GM23338 (cell line): ENCODE measurements around the gene OR56B1. TPM values are rescaled to one million over a fixed set of nuclear protein-coding genes. Genes with fewer than 3 reads are reported as not detected.

ENCODE experiments used
- ATAC-seq: fragments of 200-7000 bp; cut with Tn5 transposase; 3 replicates; pipeline ENCODE4 v1.9.1; 2020
- DNase-seq: peaks from one replicate; pipeline ENCODE4 v3.0.0-alpha.2; 2015; ENCODE audit warnings: low spot score
- H2AFZ ChIP-seq: fragments of 200-600 bp; sonication (generic); 2 replicates; pipeline ENCODE4 v1.8.0; 2016; ENCODE audit warnings: antibody characterized with exemption, mild to moderate bottlenecking, moderate library complexity
- H3F3A ChIP-seq: fragments of 200-600 bp; sonication (generic); replicated peaks from 2 replicates; pipeline ENCODE4 v1.8.0; 2017; ENCODE audit warnings: antibody characterized with exemption, mixed run types, low read depth
- H3K27ac ChIP-seq: fragments of 200-600 bp; sonication (generic); 2 replicates; pipeline ENCODE4 v1.6.1; 2016; ENCODE audit warnings: low read depth
- H3K27me3 ChIP-seq: fragments of 200-600 bp; sonication (generic); 2 replicates; pipeline ENCODE4 v1.8.0; 2016; ENCODE audit warnings: mild to moderate bottlenecking, mixed run types, moderate library complexity; ENCODE audit not compliant: insufficient read depth
- H3K36me3 ChIP-seq: fragments of 200-600 bp; sonication (generic); 2 replicates; pipeline ENCODE4 v1.8.0; 2016; ENCODE audit warnings: mild to moderate bottlenecking; ENCODE audit not compliant: insufficient read depth
- H3K4me1 ChIP-seq: fragments of 200-600 bp; sonication (generic); 2 replicates; pipeline ENCODE4 v1.8.0; 2016; ENCODE audit warnings: mild to moderate bottlenecking, moderate library complexity; ENCODE audit not compliant: insufficient read depth
- H3K4me2 ChIP-seq: fragments of 200-600 bp; sonication (generic); 2 replicates; pipeline ENCODE4 v1.7.1; 2017; ENCODE audit warnings: mixed run types
- H3K4me3 ChIP-seq: fragments of 200-600 bp; sonication (generic); 2 replicates; pipeline ENCODE4 v1.6.1; 2016; ENCODE audit warnings: mixed run types
- H3K79me2 ChIP-seq: fragments of 200-600 bp; sonication (generic); replicated peaks from 2 replicates; pipeline ENCODE4 v1.8.0; 2017; ENCODE audit warnings: mild to moderate bottlenecking; ENCODE audit not compliant: insufficient read depth
- H3K9me2 ChIP-seq: fragments of 200-600 bp; sonication (generic); 2 replicates; pipeline ENCODE4 v1.8.0; 2017; ENCODE audit not compliant: insufficient read depth
- H4K20me1 ChIP-seq: fragments of 200-600 bp; sonication (generic); replicated peaks from 2 replicates; pipeline ENCODE4 v1.8.0; 2017; ENCODE audit warnings: mild to moderate bottlenecking; ENCODE audit not compliant: insufficient read depth
- H3K27ac Mint-ChIP-seq: 2 replicates; pipeline ENCODE4 v1.8.0; 2020; ENCODE audit warnings: inconsistent platforms, mild to moderate bottlenecking, moderate library complexity, mixed read lengths
- H3K27me3 Mint-ChIP-seq: 3 replicates; pipeline ENCODE4 v1.8.0; 2022; ENCODE audit warnings: low read depth, mild to moderate bottlenecking, moderate library complexity, mixed read lengths, inconsistent platforms; ENCODE audit not compliant: insufficient read depth, poor library complexity
- H3K36me3 Mint-ChIP-seq: 3 replicates; pipeline ENCODE4 v1.8.0; 2021; ENCODE audit warnings: low read depth, mild to moderate bottlenecking, inconsistent platforms, moderate library complexity, mixed read lengths
- H3K4me1 Mint-ChIP-seq: 3 replicates; pipeline ENCODE4 v1.8.0; 2020; ENCODE audit warnings: mild to moderate bottlenecking, inconsistent platforms, mixed read lengths
- H3K4me3 Mint-ChIP-seq: 3 replicates; pipeline ENCODE4 v1.8.0; 2021; ENCODE audit warnings: moderate library complexity, mild to moderate bottlenecking, inconsistent platforms, mixed read lengths
- H3K9me3 Mint-ChIP-seq: 3 replicates; pipeline ENCODE4 v1.8.0; 2020; ENCODE audit warnings: moderate library complexity, mild to moderate bottlenecking, inconsistent platforms, mixed read lengths
- CREB1 ChIP-seq: fragments of 250-450 bp; sonication (Bioruptor Pico); IDR thresholded peaks from 2 replicates; pipeline ENCODE4 v1.5.0; 2020; ENCODE audit warnings: low read depth, mild to moderate bottlenecking, moderate library complexity
- CTCF ChIP-seq, 2 experiments: fragments of 200-600 bp in 1 of 2; sonication (generic) in 1 of 2; conservative IDR thresholded peaks; 2 replicates each; pipeline versions ENCODE4 v1.5.1 to v1.6.1; 2016 to 2017; ENCODE audit warnings: antibody characterized with exemption in 2 of 2, low read depth in 2 of 2, mild to moderate bottlenecking in 2 of 2, moderate library complexity in 1 of 2
- EZH2phosphoT487 ChIP-seq: fragments of 200-600 bp; sonication (generic); IDR thresholded peaks from one replicate; pipeline ENCODE4 v1.8.1; 2018; ENCODE audit warnings: antibody characterized with exemption; ENCODE audit not compliant: unreplicated experiment
- JUNB ChIP-seq: IDR thresholded peaks from one replicate; pipeline ENCODE4 v1.6.1; 2016; ENCODE audit warnings: antibody characterized with exemption; ENCODE audit not compliant: unreplicated experiment
- NANOG ChIP-seq: IDR thresholded peaks from 2 replicates; pipeline ENCODE4 v1.6.1; 2016; ENCODE audit warnings: antibody characterized with exemption, borderline replicate concordance
- POLR2AphosphoS5 ChIP-seq: IDR thresholded peaks from 2 replicates; pipeline ENCODE4 v1.6.1; 2016; ENCODE audit warnings: antibody characterized with exemption, low read depth
- REST ChIP-seq: IDR thresholded peaks from one replicate; pipeline ENCODE4 v1.6.1; 2018; ENCODE audit warnings: antibody characterized with exemption; ENCODE audit not compliant: unreplicated experiment
- STAT1 ChIP-seq: IDR thresholded peaks from one replicate; pipeline ENCODE4 v1.6.1; 2016; ENCODE audit warnings: antibody characterized with exemption; ENCODE audit not compliant: unreplicated experiment
- ZNF331 ChIP-seq: fragments of 250-450 bp; sonication (Bioruptor Pico); IDR thresholded peaks from 2 replicates; pipeline ENCODE4 v1.5.0; 2020; ENCODE audit warnings: low read depth, mild to moderate bottlenecking, moderate library complexity
- polyA plus RNA-seq: library from polyadenylated mRNA; unstranded; fragments of >200 nt; fragmentation: Nextera tagmentation; extraction: Ambion mirVana; gene quantifications from 2 replicates; pipeline ENCODE4 v1.2.1, GENCODE V29; 2016
- total RNA-seq: library from RNA; depleted of rRNA; stranded (reverse); fragments of >200 nt; shearing (Covaris generic); gene quantifications from 2 replicates; pipeline ENCODE4 v1.2.3, GENCODE V29; 2014

OR56B1 gene
- total and polyA plus RNA-seq, 2 experiments from 2014 or later = 0.28 TPM; not detected in 1

- H3F3A ChIP-seq = no peaks in the 10 kb centered on the region
- Mint-ChIP-seq H3K4me1 (peaks cover 31% of the 10 kb centered on the region), H3K27ac (peak within 1 kb of the TSS; percentile 92), H3K4me3 (peak within 1 kb of the TSS; percentile 63), H3K36me3 (peaks cover 16% of the 10 kb centered on the region), H3K9me3 (peaks cover 11% of the 10 kb centered on the region; the same call in 2 of the 3 replicates), H3K27me3 (peaks cover 4% of the 10 kb centered on the region)
- no peaks in the 10 kb centered on the region for H4K20me1 ChIP-seq
- H3K4me1 ChIP-seq = peaks cover 21% of the 10 kb centered on the region
- H3K36me3 ChIP-seq = no peaks in the 10 kb centered on the region
- H3K27me3 ChIP-seq = no peaks in the 10 kb centered on the region
- TF ChIP-seq CTCF (conservative IDR thresholded peaks at IDR 0.05; ENCODE audit: low read depth in 2 of 2) = no peak
- TF ChIP-seq ZNF331 (CRISPR knock-in tag) = no peak
- TF ChIP-seq NANOG = no peak
- no peak for TF ChIP-seq CREB1 (CRISPR knock-in tag)
- no peak for TF ChIP-seq JUNB
- ATAC-seq (peak; percentile 81), DNase-seq (peak; percentile 81)
- H3K9me2 ChIP-seq = 0 out of 2 replicates have a peak, but pooled peaks cover 4% of the 10 kb centered on the region
- H3K79me2 ChIP-seq = peaks cover 32% of the 10 kb centered on the region
- H3K4me3 ChIP-seq = peak within 1 kb of the TSS; percentile 41
- H2AFZ ChIP-seq = no peak within 1 kb of the TSS
- peak within 1 kb of the TSS; percentile 63 for H3K4me2 ChIP-seq
- peak within 1 kb of the TSS; percentile 94 for H3K27ac ChIP-seq
Measured at GRCh38 chr11:5689551-5689983, 46.7 kb upstream of the OR56B1 start, which contains the start of gene TRIM22. TSS of gene TRIM22 (plus strand) at chr11:5689790. CDS start at chr11:5696233, 6,443 bp downstream.

GRCh38 chr11:5690216-5690615 is 46.0 kb upstream of the OR56B1 start:
- Mint-ChIP-seq H3K27me3 (peaks cover 4% of the 10 kb centered on the region), H3K36me3 (peaks cover 16% of the 10 kb centered on the region), H3K4me3 (peak overlapping the region; percentile 63), H3K27ac (peak overlapping the region; percentile 92), H3K4me1 (peaks cover 26% of the 10 kb centered on the region), H3K9me3 (peaks cover 11% of the 10 kb centered on the region; the same call in 2 of the 3 replicates)
- Histone ChIP-seq H3K79me2 (peaks cover 32% of the 10 kb centered on the region), H3K4me3 (peak overlapping the region; percentile 41), H3K4me2 (peak overlapping the region; percentile 63), H4K20me1 (no peaks in the 10 kb centered on the region), H3K27me3 (no peaks in the 10 kb centered on the region), H3F3A (no peaks in the 10 kb centered on the region), H2AFZ (no peak overlapping the region), H3K9me2 (0 out of 2 replicates have a peak, but pooled peaks cover 4% of the 10 kb centered on the region), H3K27ac (peak overlapping the region; percentile 94), H3K36me3 (no peaks in the 10 kb centered on the region), H3K4me1 (peaks cover 21% of the 10 kb centered on the region)
- no peak for DNase-seq
- ATAC-seq = no peak; the same call in 2 of the 3 replicates
- no peak for TF ChIP-seq EZH2phosphoT487
- no peak for TF ChIP-seq CTCF (conservative IDR thresholded peaks at IDR 0.05; ENCODE audit: low read depth in 2 of 2)
- no peak for TF ChIP-seq STAT1
- no peak for TF ChIP-seq NANOG
- no peak for TF ChIP-seq POLR2AphosphoS5
- TF ChIP-seq REST = no peak
